Activated CD4-positive, CD25-positive, alpha-beta regulatory T cell treated with anti-CD3 and anti-CD28 coated beads, Interleukin-2, amount 50 U/mL, for 16 hours (primary cell): ENCODE data around the gene GOLGA8M.
"Not testable (repeated sequence)": the region's sequence is repeated elsewhere in the genome, so short reads cannot be mapped to it uniquely, and the experiment has no call there.

ENCODE experiments used
- DNase-seq: peaks from one replicate; pipeline ENCODE4 v3.0.0-alpha.2; 2020; ENCODE audit warnings: low read depth, low spot score

Gene GOLGA8M, protein sequence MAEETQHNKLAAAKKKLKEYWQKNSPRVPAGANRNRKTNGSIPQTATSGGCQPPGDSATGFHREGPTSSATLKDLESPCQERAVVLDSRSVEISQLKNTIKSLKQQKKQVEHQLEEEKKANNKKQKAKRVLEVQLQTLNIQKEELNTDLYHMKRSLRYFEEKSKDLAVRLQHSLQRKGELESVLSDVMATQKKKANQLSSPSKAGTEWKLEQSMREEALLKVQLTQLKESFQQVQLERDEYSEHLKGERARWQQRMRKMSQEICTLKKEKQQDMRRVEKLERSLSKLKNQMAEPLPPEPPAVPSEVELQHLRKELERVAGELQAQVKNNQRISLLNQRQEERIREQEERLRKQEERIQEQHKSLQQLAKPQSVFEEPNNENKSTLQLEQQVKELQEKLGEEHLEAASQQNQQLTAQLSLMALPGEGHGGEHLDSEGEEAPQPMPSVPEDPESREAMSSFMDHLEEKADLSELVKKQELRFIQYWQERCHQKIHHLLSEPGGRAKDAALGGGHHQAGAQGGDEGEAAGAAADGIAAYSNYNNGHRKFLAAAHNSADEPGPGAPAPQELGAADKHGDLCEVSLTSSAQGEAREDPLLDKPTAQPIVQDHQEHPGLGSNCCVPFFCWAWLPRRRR

DNA sequence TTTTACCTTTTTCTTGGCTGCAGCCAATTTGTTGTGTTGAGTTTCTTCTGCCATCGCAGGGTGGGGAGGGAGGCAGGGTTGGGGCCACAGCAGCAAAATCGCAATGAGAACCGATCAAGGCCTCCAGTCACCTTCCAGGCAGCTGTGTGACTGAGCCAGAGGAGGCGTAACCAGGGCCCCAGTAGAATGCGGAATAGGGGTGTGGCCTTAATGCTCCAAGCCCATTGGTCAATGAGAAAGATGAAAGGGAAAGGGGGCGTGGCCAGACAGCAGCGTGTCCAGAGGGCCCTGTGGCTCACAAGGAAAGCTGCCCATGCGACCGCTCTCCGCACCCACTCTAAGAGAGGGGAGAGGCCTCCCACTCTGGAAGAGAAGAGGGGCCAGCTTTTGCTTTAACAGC is at the start of gene GOLGA8M:
Gene GOLGA8M, minus strand, starts transcription at position 152 of the 400 bp plus-strand sequence. Its CDS starts 98 bp downstream, at position 54.
- DNase-seq, result not testable (repeated sequence)

DNA sequence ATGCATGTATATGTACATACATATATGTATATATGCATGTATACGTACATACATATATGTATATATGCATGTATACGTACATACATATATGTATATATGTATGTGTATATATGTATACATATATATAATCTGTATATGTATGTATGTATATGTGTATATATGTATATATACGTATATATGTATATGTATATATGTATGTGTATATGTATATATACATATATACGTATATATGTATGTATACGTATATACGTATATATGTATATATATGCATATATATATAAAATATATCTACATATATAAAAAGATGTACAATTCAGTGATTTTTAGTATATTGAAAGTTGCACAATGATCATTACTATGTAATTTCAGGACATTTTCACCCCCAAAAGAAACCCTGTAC is 30.7 kb upstream of the GOLGA8M start:
- DNase-seq, result not testable (repeated sequence)

DNA sequence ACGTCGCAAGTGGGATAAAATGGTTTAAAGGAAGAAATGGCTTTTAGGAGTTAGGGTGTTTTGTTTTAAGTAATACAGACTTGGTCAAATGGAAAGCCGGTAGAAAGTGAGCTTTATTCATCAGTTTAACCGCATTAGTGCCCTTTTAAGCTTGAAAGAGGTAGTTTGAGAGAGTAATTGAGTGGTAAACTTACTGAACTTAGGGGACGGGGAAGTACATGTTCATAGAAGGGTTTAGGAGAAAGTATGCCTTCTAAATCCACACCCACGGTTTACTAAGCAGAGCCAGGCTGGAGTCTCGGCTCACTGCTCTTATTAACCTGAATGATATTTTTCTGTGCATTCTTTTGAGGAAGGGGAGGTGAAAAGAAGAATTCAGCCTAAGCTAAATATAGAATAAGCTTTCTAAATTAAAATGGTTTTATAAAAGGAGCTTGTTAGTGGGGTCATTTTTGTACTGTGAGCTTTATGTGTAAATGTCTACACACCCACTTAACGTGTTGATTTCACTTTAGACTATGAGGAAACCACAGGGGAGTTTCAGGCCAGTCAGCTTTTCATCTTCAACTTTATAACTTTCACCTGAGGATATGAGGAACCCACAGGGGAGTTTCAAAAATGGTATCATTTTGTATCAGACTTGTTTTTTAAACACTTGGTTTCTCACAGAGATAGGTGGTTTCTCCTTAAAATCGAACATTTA is 26.5 kb upstream of the GOLGA8M start:
- not testable (repeated sequence) for DNase-seq

DNA sequence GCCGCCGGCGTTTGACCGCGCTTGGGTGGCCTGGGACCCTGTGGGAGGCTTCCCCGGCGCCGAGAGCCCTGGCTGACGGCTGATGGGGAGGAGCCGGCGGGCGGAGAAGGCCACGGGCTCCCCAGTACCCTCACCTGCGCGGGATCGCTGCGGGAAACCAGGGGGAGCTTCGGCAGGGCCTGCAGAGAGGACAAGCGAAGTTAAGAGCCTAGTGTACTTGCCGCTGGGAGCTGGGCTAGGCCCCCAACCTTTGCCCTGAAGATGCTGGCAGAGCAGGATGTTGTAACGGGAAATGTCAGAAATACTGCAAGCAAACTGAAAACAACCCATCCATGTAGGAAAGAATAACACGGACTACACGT is 26.0 kb upstream of the GOLGA8M start:
- DNase-seq, result not testable (repeated sequence)

DNA sequence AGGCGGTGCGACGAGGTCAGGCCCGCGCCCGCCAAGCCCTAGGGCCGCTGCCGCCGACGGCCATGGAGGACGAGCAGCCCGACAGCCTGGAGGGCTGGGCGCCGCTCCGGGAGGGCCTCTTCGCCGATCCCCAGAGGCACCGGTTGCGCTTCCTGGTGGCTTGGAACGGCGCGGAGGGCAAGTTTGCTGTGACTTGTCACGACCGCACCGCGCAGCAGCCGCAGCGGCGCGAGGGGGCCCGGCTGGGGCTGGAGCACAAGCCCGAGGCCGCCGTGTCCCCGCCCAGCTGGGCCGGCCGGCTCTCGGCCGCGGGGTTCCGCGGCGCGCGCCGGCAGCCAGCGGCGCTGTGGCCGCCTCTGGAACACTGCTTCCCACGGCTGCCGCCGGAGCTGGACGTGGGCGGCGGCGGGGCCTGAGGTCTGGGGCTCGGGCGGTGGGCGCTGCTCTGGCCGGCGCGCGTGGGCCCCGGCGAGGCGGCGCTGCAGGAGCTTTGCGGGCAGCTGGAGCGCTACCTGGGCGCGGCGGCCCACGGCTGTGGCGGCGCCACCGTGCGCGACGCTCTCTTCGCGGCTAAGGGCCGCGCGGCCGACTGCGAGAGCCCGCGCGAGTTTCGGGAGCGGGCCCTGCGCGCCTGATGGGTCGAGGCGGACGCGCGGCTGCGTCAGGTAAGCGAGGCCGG is 25.4 kb upstream of the GOLGA8M start:
- not testable (repeated sequence) for DNase-seq

DNA sequence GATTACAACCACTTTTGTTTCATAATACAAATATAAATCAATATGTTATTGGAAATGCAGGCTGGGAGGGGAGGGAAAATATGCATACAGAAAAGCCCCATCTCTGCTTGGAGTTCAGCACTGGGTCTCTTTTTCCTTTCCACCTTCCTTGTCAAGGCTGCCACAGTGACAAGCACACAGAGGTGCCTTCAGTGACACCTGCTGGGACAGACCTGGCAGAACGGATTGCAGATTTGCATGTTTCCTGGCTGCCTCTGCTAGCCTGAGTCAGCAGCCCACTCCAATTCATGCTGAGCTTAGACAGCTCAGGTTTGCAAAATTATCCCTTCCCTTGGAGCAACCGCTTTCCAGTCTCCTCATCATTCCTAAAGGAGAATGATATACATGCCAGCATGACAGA is 15.8 kb upstream of the GOLGA8M start:
- not testable (repeated sequence) for DNase-seq

DNA sequence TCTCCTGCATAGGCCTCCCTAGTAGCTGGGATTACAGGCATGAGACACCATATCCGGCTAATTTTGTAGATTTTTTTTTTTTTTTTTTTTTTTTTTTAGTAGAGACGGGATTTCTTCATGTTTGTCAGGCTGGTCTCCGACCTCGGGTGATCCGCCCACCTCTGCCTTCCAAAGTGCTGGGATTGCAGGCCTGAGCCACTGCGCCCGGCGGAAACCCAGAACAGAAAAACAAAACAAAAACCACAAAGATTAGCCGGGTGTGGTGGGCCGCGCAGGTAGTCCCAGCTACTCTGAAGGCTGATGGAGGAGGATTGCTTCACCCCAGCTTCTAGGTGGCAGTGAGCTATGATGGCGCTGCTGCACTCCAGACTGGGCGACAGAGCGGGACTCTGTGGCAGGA is 14.8 kb upstream of the GOLGA8M start:
- DNase-seq, result not testable (repeated sequence)

DNA sequence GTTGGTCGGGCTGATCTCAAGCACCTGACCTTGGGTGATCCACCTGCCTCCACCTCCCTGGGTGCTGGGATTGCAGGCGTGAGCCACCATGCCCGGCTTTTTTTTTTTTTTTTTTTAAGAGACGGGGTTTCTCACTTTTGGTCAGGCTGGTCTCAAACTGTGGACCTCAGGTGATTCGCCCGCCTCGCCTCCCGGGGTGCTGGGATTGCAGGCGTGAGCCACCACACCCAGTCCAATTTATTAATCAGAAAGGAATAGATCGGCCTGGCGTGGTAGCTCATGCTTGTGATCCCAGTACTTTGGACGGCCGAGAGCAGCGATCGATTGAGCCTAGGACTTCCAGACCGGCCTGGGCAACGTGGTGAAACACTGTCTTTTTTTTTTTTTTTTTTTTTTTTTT is 13.9 kb upstream of the GOLGA8M start:
- DNase-seq, result no peak

DNA sequence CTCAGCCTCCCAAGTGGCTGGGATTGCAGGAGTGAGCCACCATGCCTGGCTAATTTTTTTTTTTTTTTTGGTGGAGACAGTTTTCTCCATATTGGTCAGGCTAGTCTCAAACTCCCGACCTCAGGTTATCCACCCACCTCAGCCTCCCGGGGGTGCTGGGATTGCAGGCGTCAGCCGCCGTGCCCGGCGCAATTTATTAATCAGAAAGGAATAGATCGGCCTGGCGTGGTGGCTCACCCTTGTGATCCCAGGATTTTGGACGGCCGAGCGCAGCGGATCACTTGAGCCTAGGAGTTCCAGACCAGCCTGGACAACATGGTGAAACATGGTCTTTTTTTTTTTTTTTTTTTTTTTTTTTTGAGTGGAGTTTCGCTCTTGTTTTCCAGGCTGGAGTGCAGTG is 13.3 kb upstream of the GOLGA8M start:
- DNase-seq, result no peak

DNA sequence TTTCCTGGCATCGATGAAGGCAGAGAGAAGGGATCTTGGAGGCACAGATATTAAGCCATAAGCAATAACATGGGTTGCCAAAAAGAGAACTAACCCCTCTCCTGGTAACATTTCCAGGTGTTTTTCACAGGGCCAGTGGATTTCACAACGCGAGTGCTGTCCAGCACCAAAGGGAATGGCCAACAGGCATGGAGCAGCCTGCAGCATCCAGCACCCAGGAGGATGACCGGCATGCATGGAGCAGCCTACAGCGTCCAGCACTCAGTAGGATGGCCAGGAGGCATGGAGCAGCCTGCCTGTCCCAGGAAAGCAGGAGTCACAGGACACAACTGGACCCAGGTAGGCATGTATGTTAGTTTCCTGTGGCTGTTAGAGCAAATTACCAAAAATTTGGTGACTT is 11.8 kb upstream of the GOLGA8M start:
- not testable (repeated sequence) for DNase-seq

DNA sequence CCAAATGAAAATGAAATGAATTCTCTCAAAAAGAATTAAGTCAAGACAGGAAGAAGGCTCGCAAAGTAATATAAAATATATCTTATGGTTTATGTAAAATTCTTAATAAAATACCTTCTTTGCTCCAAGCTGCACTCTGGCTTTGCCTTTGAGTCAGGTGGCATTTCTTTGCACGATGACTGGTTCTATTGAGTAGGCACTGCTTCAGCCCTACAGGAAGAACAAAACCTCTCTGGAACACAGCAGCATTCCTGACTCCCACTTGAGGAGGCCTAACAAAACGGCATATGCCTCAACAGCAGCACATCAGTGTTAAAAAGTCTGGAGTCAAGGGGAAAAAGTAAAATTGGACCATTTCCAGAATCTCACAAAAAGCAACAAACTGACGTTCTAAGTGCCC is 7.4 kb upstream of the GOLGA8M start:
- DNase-seq, result not testable (repeated sequence)

DNA sequence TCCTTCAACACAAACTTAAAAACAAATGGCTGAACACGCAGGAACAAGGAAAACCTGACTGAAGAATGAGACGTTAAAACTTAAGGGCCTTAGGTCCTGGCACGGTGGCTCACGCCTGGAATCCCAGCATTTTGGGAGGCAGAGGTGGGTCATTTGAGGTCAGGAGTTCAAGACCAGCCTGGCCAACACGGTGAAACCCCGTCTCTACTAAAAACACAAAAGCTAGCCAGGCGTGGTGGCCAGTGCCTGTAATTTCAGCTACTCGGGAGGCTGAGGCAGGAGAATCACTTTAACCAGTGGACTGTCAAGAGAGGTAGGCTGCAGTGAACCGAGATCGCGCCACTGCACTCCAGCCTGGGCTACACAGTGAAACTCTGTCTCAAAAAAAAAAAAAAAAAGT is 6.4 kb upstream of the GOLGA8M start:
- not testable (repeated sequence) for DNase-seq

DNA sequence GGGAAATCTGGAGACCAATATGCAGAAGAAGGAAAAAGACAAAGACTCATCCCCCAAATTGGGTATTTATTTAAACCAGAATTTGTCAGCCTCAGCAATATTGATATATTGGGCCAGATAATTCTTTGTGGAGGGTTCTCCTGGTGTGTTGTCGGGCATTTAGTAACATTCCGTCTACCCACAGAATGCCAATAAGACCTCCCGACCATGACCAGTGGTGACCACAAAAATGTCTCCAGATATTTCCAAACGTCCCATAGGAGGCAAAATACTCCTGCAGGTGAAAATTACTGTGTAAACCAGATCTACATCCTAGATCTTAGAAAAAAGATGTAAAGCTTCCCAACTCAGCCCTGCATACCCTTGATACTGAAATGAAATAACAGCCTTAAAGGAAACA is 2.0 kb upstream of the GOLGA8M start:
- DNase-seq, result not testable (repeated sequence)

DNA sequence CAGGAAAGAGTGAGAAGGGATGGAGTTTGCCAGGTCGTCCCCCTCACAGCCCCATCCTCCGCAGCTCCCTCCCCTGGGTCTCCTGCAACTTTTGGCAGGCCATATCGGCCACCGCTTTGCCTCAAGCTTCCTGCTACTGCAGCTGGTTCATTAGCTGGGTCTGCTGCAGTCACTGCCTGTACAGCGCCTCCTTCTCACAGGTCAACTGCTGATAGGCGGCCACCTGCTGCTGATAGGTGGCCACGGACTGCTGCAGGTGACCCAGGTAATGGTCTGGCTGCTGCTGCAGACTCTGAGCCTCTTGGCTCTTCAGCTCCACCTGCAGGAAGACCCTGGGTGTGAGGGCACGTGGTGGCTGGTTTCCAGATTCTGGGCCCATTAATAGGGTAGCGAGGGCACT is 8.3 kb downstream of the GOLGA8M start:
- DNase-seq, result not testable (repeated sequence)

DNA sequence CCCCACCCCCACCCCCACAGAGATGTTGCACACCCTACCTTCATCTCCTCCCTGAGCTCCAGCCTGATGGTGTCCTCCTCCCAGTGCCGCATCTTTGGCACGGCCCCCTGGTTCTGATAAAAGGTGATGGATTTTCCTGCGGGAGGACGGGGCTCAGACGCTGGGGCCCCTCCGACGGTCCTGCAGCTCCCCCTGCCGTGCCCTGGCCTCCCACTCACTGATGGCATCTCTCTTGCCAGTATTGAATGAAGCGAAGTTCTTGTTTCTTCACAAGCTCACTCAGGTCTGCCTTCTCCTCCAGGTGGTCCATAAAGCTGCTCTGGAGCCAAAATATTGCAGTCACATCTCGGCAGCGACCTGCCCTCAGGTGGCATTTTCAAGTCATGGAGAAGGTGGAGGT is 9.8 kb downstream of the GOLGA8M start:
- DNase-seq, result not testable (repeated sequence)

DNA sequence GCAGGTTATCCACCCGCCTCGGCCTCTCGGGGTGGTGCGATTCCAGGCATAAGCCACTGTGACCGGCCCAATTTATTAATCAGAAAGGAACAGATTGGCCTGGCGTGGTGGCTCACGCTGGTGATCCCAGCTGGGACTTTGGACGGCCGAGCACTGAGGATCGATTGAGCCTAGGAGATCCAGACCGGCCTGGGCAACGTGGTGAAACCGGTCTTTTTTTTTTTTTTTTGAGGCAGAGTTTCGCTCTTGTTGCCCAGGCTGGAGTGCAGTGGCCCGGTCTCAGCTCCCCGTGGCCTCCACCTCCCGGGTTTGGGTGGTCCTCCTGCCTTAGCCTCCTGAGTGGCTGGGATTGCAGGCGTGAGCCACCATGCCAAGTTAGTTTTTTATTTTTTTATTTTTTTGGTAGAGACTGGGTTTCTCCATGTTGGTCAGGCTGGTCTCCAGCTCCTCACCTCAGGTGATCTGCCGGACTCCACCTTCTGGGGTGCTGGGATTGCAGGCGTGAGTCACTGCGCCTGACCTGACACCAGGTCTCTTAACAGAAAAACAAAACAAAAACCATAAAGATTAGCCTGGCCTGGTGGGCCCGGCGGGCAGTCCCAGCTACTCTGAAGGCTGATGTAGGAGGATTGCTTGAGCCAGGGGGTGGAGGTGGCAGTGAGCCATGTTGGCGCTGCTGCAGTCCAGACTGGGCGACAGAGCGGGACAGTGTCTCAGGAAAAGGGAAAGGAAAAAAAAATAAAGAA is 18.0 kb downstream of the GOLGA8M start:
- not testable (repeated sequence) for DNase-seq

DNA sequence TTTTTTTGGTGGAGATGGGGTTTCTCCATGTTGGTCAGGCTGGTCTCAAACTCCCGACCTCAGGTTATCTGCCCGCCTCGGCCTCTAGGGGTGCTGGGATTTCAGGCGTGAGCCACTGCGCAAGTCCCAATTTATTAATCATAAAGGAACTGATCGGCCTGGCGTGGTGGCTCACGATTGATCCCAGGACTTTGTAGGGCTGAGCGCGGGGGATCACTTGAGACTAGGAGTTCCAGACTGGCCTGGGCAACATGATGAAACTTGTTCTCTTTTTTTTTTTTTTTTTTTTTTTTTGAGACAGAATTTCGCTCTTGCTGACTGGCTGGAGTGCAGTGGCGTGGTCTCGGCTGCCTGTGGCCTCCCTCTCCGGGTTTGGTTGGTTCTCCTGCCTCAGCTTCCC is 19.2 kb downstream of the GOLGA8M start:
- not testable (repeated sequence) for DNase-seq

DNA sequence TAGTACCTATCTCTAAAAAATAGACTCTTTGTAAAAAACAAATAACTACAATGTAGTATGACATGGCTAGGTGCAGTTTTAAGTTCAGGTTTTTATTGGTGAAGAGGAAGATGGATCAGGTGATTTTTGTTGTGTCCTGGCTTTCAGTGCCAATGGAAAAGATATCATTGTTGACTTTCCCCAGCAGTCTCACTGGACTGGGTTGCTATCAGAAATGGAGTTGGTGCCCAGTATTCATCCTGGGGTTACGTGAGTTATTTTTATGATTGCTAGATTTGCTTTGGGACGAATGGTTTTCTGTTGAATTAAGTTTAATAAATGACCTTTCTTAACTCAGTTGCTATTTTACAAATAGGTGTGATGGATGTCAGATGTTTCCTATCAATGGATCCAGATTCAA is 38.7 kb downstream of the GOLGA8M start:
- DNase-seq, result not testable (repeated sequence)

DNA sequence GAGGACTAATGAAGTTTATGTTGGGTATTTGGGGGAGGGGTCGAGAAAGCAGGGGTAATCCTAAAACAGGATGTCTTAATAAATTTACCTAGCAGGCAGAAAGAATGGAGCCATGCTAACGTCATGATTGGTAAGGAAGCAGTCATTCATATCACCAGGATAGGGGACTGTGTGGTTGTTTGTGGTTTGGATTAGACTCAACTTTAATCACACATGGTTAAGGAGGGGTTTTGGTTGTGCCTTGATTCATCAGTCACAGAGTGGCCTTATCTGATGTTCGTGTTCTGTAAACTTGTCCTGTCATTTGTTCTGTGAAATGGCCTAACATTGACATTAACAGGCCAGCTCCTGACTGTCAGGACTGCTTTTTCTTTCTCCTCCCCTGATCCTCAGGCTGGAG is 40.1 kb downstream of the GOLGA8M start:
- DNase-seq, result not testable (repeated sequence)

DNA sequence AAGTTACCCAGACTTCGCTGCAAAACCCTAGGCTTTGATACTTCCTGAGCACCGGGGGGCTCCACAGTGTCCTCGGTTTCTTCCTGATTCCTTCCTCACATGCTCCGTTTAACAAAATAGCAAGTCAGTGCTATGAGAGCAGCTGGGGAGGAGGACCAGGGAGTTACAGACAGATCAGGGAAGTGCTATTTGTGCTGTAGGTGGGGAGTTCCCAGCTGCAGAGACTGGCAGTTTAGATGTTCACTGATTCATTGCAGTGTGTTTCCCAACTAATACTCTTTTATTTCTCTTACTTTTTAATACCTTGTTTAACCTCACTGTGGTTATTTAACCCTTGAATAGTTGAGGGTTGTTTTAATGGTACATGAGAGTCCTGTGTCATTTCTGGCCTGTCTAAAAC is 45.8 kb downstream of the GOLGA8M start:
- not testable (repeated sequence) for DNase-seq

DNA sequence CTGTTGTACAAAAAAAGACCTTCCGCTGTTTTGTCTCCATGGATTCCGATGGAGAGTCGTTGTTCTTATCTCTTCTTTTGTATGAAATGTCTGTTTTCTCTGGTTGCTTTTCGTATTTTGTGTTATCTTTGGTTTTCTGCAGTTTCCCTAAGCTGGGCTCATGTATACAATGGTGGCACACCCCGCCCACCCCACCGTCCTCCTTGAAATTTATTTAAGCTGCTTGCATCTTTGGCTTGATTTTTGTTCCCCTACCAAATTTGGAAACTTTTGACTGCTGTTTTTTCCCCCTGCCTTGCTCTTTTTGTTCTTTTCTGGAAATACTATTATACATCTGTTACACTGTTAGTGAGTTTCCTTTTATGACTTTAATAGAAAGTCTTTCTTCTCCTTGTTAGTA is 47.6 kb downstream of the GOLGA8M start:
- not testable (repeated sequence) for DNase-seq
